GM12801 (cell line): ENCODE measurements around the gene HS6ST1.

Experiments used
- CTCF ChIP-seq: IDR thresholded peaks from one replicate; pipeline ENCODE4 v1.5.1; 2011; ENCODE audit warnings: control low read depth; ENCODE audit not compliant: insufficient read length; ENCODE audit errors: extremely low read depth

The HS6ST1 gene

DNA sequence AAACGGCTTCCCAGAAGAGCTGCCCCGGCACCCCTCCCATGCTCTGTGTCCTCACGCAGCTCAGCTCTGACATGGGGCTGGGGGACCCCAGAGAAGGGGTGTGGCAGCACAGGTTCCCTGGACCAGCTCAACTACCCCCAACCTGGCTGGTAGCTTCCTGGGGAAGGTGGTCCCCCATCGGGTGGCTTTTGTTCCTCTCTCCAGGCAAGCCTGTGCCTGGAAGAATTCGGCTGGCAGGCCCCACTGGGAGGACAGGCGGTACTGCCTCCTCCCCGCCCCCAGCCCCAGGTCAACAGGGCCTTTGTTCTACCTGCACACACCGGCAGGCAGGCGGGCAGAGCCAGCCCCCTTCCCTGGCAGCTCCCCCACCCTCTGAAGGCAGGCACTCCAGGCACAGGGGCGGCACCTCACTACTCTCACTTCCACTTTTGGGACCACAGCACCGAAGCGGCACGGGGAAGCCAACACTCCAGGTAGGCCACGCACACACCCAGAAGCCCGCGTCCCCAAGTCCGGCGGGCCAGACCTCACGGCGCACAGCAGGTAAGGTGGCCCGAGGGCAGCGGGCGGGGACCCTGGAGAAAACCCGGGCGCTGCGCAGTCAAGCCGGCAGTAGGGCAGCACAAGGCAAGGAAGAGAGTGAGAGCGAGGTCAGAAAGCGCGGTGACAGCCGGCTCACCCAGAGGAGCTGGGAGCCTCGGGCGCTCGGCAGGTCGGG is 1.3 kb downstream of the HS6ST1 start:
- TF ChIP-seq CTCF, result no peak

DNA sequence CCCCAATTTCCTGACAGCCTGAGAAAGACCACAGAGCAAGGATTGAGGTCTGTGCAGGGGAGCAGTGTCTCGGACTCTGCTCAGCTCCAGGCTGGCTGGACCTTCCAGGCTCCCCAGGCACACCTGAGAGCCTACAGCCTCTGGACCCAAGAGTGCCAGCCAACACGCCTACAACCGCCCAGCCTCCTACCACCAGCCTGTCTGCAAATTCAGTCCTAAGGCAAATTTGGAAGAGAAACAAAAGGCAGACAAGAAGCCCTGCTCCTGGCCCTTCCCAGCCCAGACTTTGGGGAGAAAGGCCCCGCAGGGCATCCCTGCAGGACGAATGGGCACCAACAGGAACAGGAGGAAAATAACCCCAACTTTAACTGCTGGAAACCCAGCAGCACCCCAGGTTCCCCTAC is 1.9 kb downstream of the HS6ST1 start:
- no peak for TF ChIP-seq CTCF

DNA sequence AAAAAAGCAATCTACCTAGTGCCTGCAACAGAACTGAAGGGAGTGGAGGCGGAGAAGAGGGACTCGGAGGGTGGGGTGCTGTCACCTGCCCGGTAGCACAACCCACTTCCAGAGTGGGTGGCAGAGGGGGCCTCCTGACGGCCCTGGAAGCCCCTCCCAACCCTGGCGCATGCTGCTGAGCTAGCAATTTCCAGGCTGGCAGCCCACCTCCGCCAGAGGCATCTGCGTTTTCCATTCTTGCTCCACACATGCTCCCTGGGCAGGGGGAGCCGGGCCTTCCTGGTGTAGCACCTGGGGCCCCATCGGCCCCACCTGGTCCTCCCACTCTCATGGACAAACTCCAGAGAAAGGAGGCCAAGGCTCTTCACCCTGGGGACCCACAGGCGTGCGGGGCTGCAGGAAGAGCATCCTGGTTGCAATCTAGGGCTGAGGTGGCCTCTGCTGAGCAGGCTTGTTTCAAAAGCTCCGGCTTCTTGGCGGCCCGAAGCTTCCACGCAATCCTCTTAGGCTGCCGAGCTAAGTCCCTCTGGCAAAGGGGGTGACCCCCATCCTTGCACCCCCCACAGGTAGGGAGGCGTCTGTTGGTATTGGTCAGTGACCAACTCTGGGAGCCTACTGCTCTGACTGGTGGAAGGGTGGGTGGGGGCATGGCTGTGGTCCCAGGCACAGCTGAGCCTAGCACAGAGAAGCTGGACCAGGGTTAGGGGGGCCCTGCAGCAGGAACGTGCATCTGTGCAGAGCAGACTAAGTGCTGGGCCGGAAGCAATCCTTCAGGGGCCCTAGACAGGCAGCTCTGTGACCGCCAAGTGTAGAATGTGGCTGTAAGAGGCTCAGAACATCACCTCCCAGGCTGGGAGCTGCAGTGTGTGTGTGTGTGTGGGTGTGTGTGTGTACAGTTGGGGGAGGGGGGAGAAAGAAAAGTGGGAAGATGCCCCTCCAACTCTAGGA is 2.6 kb downstream of the HS6ST1 start:
- no peak for TF ChIP-seq CTCF

- no peak for TF ChIP-seq CTCF
These were observed 3.4 kb downstream of the HS6ST1 start for GRCh38 chr2:128315122-128315828.

- no peak for TF ChIP-seq CTCF
These were observed 4.1 kb downstream of the HS6ST1 start for GRCh38 chr2:128314348-128315121.

DNA sequence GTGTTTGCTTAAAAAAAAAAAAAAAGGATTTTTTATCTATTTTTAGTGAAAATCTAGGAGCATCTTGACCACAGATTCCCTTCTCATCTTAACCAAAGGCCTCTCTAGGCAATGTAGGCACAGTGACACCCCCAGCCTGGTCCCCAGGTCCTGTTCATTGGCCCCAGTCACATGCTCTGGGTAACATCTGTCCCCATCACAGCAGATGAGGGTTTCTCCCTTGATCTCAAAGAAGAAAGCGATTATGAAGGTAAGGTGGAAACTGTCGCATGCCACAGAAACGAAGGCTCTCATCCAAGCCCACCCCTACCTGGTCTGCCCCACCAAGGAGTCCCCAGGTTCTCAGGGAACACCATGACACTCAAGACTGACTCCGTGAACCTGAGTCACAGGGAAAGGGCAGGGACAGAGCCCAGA is 4.7 kb downstream of the HS6ST1 start:
- no peak for TF ChIP-seq CTCF
